Measurements from ENCODE around the gene SLC1A2. TPM values are rescaled to one million over a fixed set of nuclear protein-coding genes. Genes with fewer than 3 reads are reported as not detected.

SLC1A2 gene
- total RNA-seq, 4 donors from 2014 or later = 0.65 to 1.3 (median 0.68) TPM; not detected in 1

DNA sequence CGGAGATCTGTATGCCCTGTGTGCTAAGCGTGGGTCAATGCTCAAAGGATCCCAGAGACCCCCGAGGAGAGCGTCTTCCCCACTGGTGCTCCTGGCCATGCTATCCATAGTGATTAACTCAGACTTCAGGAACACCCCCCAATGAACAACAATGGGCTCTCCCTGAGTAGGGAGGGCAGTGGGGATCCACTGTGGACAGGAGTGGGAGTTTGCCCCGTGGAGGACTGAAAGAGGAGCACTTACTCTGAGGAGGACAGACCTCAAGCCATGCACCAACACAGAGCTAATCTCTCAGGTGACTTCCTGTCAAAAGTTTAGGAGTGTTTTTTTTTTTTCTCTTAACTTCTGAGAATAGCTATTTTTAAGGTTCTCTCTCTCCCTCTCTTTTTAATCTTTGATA lies 24.4 kb downstream of the SLC1A2 start:
- TF ChIP-seq, protein P1, sequence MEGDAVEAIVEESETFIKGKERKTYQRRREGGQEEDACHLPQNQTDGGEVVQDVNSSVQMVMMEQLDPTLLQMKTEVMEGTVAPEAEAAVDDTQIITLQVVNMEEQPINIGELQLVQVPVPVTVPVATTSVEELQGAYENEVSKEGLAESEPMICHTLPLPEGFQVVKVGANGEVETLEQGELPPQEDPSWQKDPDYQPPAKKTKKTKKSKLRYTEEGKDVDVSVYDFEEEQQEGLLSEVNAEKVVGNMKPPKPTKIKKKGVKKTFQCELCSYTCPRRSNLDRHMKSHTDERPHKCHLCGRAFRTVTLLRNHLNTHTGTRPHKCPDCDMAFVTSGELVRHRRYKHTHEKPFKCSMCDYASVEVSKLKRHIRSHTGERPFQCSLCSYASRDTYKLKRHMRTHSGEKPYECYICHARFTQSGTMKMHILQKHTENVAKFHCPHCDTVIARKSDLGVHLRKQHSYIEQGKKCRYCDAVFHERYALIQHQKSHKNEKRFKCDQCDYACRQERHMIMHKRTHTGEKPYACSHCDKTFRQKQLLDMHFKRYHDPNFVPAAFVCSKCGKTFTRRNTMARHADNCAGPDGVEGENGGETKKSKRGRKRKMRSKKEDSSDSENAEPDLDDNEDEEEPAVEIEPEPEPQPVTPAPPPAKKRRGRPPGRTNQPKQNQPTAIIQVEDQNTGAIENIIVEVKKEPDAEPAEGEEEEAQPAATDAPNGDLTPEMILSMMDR (IDR thresholded peaks at IDR 0.05; ENCODE audit: low read depth) = no peak

DNA sequence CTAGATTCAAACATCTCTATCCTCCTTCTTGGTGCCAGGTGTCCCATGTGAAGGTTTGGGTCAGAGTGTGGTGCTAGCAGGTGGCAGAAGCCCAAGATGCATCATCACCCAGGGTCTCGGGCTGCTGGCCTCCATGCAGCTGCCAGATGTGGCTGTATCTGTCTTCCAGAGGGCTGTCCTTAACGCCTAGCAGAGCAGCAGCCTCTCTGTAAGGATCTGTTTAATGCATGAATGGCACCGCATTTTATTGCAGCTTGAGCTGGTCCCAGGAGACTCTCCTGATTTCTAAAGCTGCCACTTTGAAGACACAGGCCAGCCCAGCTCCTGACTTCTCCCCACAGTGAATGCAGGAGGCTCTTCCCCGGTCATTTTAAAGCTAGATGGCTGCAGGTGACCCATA lies 26.3 kb downstream of the SLC1A2 start:
- TF ChIP-seq, protein P1 (IDR thresholded peaks at IDR 0.05; ENCODE audit: low read depth) = no peak

DNA sequence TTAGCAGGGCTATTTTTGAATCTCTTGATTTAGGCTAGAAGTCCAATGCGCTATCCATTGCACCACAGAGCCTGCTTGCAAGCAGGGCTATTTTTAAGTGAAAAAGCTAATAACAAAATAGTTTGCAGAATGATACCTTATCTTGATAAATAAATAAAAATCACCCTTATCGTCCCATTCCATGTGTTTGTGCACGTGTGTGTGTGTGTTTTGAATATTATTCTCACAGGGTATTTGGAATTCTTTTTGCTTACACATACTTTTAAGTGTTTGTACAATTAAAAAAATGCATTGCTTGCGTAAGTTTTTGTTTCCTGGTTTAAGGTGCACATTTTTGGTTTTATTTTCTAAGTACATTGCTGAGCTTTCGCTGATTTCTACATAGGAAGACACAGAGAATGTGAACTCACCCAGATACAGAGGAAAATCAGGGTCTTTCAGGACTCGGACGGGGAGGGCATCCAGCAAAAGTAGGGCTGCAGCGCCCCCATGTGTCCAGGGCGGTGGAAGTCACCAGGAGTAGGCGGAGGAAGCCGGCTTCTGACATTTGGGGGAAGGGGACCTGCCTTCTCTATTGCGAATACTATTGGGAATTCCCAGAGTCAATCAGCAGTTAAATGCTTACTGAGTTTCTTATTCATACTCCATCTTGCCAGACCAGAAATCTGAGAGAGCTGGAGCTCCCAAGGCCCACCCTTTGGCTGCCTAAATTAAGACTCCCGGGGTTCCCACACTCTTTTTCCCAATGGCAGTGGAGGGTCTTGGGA lies 27.3 kb downstream of the SLC1A2 start:
- TF ChIP-seq, protein P1 (IDR thresholded peaks at IDR 0.05; ENCODE audit: low read depth) = no peak

DNA sequence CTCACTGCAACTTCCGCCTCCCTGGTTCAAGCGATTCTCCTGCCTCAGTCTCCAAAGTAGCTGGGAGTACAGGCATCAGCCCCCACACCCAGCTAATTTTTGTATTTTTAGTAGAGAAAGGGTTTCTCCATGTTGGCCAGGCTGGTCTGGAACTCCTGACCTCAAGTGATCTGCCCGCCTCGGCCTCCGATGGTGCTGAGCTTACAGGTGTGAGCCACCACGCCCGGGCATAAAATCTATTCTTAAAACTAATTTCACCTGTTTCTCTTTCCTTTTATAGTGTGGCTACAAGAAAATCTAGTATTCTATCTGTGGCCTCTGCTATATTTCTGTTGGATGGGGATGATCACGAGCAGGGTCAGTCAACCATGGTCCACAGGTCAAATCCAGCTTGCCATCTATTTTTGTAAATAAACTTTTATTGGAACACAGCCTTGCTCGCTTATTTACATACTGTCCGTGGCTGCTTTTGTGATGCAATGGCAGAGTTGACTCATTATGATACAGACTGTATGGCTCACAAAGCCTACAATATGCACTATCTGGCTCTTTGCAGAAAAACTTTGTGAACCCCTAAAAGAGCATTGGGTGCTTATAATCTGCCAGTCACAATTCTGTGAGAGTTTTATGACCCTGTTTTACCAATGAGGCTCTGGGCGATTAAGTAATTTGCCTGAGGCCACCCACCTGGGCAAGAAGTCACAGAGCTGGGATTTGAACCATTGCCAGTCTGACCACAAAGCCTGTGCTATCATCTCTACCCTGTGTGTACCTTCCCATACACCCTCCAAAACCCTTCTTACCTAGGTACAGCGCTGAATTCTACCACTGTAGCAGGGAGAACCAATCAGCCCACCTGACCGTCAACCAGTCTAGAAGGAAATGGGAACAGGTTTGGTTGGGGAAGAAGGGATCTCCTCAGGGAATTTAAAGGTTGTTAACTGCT lies 28.3 kb downstream of the SLC1A2 start:
- TF ChIP-seq, protein P1 (IDR thresholded peaks at IDR 0.05; ENCODE audit: low read depth) = no peak

DNA sequence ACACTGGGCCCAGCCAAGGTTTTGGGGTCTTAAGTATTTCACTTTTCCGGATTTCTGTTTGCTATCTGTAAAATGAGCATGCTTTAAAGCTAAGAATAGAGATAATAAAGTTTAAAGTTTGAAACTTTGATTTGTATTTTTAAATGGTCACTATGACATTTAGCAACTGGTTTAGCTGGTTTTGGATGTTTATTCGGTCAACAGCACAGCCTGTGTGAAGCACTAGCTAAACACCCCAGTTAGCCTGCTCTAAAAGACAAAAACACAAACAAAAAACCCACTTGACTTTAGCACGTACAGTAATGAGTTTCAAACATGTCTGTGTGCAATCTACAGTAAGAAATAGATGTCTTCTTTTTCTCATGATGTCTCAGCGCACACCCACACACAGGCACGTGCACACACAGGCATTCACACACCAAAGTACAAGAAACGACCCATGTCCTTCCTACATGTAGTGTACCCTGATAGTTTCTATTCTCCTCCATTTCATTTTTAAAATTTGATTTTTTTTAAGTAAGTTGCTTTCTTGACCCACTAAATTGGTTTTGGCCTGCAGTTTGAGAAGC lies 29.4 kb downstream of the SLC1A2 start:
- TF ChIP-seq, protein P1 (IDR thresholded peaks at IDR 0.05; ENCODE audit: low read depth) = no peak

DNA sequence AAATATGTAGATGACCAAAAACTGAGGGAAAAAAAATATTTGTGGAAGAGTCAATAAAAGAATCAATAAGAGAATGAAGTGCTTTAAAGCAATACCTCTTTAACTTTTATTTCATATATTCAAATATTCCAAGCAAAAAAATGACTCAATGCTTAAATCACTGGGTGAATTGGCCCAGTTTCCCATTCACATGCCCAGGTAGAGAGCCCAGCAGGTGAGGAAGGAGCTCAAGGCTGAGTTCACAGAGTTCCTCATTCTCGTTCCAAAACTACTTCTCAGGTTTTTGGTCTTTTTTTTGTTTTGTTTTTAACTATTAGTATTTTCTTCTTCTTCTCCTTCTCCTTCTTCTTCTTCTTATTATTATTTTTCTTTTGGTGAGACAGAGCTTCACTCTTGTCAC lies 30.2 kb downstream of the SLC1A2 start:
- TF ChIP-seq, protein P1 (IDR thresholded peaks at IDR 0.05; ENCODE audit: low read depth) = no peak

DNA sequence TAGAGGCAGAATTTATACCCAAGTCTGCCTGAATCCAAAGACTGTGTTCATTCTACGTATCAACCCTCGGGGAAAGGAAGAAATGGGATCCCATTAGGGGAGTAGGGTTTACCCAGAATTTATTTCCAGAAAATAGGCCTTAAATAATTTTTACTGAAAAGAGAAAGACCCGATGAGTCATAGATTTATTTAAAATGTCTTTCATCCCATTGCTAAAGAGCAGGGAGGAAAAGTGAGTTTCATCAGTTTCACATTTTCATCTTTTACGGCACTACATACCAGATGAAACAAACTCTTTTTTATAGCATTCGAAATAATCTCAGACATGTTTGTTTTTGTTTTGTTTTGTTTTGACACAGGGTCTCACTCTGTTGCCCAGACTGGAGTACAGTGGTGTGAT lies 31.3 kb downstream of the SLC1A2 start:
- TF ChIP-seq, protein P1 (IDR thresholded peaks at IDR 0.05; ENCODE audit: low read depth) = no peak
